GM18951 (cell line): Measurements from ENCODE around the gene UGT2A2.
"Not testable (repeated sequence)": the region's sequence is repeated elsewhere in the genome, so short reads cannot be mapped to it uniquely, and the experiment has no call there.

Experiments used
- POLR2A ChIP-seq: IDR thresholded peaks from 4 replicates; pipeline ENCODE4 v1.6.1; 2011; ENCODE audit warnings: mild to moderate bottlenecking; ENCODE audit not compliant: insufficient read length, insufficient read depth; ENCODE audit errors: extremely low read depth
- in situ Hi-C: fragments of 300-500 bp; cut with MboI; formaldehyde crosslinking; loops from one replicate; pipeline ENCODE4 v1.12.0; 2022; ENCODE audit warnings: low sequenced_read_pairs, mixed read lengths, inconsistent platforms; ENCODE audit not compliant: unreplicated experiment

Gene UGT2A2

GRCh38 chr4:69639542-69639941 is at the start of gene UGT2A2:
TSS of gene UGT2A2 (minus strand) at chr4:69639642. CDS start at chr4:69639640, 2 bp downstream.
- in situ Hi-C loops = no loop called here
- TF ChIP-seq POLR2A = no peak

DNA sequence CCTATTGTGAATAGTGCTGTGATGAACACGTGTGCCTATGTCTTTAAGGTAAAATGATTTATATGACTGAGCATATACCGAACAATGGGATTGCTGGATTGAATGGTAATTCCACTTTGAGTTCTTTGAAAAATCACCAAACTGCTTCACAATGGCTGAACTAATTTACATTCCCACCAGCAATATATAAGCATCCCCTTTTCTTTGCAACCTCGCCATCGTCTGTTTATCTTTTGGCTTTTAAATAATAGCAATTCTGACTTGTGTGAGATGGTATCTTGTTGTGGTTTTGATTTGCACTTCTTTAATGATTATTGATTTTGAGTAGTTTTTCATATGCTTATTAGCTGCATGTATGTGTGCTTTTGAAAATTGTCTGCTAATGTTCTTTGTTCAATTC is 45.4 kb upstream of the UGT2A2 start:
- no peak for TF ChIP-seq POLR2A
- in situ Hi-C loops = loop anchor here (10.0 to 25.0 kb wide), 3 partner anchors 200 to 827 kb away; partner anchors contain the start of genes AMTN and ODAM

DNA sequence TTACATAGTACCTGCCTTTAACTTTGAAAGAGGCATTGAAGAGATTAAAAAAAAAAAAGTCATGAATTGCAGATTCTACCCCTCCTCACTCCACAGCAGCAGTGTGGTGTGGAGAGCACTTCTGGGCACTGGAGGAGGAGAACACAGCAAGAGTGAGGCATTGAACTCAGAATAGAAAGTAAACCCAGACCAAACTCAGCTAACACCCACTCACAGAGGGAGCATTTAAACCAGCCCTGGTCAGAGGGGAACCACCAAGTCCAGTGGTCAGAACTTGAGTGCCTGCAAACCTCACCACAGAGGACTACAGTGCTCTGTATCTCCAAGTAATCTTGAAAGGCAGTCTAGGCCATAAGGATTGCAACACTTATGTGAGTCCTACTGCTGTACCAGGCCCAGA is 29.2 kb upstream of the UGT2A2 start:
- TF ChIP-seq POLR2A = no peak
- in situ Hi-C loops = no loop called here

DNA sequence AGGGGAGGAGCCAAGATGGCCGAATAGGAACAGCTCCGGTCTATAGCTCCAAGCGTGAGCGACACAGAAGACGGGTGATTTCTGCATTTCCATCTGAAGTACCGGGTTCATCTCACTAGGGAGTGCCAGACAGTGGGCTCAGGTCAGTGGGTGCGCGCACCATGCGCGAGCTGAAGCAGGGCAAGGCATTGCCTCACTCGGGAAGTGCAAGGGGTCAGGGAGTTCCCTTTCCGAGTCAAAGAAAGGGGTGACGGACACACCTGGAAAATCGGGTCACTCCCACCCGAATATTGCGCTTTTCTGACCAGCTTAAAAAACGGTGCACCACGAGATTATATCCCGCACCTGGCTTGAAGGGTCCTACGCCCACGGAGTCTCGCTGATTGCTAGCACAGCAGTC is 24.6 kb upstream of the UGT2A2 start:
- in situ Hi-C loops = not testable (repeated sequence)

DNA sequence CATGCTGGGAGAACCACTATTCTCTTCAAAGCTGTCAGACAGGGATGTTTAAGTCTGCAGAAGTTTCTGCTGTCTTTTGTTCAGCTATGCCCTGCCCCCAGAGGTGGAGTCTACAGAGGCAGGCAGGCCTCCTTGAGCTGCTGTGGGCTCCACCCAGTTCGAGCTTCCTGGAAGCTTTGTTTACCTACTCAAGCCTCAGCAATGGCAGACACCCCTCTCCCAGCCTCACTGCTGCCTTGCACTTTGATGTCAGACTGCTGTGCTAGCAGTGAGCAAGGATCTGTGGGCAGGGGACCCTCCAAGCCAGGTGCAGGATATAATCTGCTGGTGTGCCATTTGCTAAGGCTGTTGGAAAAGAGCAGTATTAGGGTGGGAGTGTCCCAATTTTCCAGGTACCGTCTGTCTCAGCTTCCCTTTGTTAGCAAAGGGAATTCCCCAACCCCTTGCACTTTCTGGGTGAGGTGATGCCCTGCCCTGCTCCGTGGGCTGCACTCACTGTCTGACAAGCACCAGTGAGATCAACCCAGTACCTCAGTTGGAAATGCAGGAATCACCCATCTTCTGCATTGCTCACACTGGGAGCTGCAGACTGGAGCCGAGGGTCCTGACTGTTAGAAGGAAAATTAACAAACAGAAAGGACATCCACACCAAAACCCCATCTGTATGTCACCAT is 21.8 kb upstream of the UGT2A2 start:
- in situ Hi-C loops = not testable (repeated sequence)

DNA sequence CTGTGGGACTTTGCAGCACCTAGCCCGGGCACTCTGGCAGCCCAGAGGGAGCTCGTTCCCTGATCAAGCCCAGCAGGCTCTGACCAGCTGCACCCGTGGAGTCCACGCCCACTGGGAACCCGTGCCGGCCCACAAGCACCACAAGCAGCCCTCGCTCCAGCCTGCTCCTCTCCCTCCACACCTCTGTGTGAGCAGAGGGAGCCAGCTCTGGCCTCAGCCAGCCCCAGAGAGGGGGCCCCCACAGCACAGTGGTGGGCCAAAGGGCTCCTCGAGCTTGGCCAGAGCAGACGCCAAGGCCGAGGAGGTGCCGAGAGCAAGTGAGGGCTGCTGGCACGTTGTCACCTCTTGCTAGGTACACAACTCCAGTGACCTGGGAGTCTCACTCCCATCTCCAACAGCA is 18.7 kb upstream of the UGT2A2 start:
- in situ Hi-C loops = no loop called here
- no peak for TF ChIP-seq POLR2A

GRCh38 chr4:69656653-69657158 is 17.3 kb upstream of the UGT2A2 start:
- no peak for TF ChIP-seq POLR2A
- in situ Hi-C loops = no loop called here

DNA sequence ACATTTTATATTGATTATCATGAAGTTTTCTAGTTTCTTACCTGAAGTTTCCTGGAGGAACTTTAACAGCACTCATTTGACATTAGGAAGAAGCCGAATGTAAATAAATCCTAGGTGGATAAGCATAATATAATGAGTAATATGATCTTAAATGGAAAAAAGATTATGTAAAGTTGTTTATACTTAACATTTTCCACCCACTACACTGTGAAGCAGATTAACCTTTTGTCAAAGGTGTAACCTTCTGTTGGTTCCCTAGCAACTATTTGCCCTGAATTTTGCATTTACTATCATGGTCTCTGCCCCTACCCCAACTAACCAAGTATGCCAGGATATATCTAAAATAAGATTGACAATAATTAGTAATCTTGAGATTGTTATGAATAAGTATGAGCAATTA is 13.7 kb upstream of the UGT2A2 start, which contains the start of gene UGT2A1:
Gene UGT2A1 (minus strand): TSS at position 101 of the 400 bp plus-strand sequence. CDS start 5,603 bp downstream, outside the sequence.
- in situ Hi-C loops = no loop called here

DNA sequence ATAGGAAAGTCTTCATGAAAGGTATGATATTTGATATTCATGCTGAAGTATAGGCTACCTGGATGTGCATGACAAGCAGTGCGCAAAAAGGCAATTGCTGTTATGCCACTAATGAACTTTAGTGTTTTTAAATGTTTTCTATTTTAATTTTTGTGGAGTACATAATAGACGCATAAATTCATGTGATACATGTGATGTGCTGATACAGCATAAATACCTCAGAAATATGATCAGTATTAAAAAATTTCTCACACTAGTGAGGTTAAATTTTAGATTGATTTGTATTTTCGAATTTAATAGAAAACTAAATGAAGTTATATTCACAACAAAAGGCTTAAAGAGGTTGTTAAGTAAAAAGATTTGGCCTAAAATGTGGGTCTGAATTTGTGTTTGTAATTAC is 11.4 kb upstream of the UGT2A2 start:
- in situ Hi-C loops = no loop called here

More for the DNA sequence above, 13.7 kb upstream of the UGT2A2 start, which contains the start of gene UGT2A1:
- TF ChIP-seq POLR2A = no peak

DNA sequence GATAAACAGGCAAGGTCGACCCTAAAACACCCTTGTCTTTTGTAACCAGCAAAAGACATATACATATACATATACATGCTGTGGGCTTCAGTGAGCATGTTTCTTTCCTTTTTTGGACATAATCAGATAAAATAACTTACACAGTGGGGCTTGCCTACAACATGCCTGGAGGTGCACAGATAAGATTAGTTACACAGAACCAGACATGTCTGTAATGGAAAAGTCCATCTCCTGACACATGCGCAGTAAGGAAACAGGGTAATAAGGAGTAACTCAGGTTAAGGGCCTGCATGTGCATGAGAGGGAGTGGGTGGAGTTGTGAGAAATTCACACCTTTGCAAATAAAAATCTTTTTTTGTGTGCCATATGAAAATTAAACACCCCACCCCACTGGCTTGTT is 10.2 kb upstream of the UGT2A2 start:
- TF ChIP-seq POLR2A = no peak
- in situ Hi-C loops = no loop called here

More for the DNA sequence above, 11.4 kb upstream of the UGT2A2 start:
- no peak for TF ChIP-seq POLR2A

DNA sequence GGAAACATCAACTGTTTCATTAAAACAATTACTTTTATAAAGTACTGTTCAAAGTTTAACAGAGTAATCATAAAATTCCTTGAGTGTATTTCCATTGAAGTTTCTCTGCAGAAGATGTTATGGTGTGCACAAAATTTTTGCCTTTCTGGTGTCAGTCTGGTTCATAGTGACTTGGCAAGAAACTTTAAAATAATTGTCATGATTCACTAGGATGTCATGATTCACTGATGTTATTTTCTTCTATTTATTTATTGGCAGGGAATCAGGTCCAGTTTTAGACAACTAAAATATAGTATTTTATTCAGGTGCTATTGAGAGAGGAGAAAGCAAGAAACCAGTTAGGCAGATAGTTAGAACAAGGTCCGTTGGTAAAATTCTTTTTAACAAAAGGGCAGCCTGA is 9.8 kb upstream of the UGT2A2 start:
- in situ Hi-C loops = no loop called here
- TF ChIP-seq POLR2A = no peak

GRCh38 chr4:69642961-69643360 is 3.5 kb upstream of the UGT2A2 start:
- in situ Hi-C loops = no loop called here
- no peak for TF ChIP-seq POLR2A

- in situ Hi-C loops = no loop called here
- no peak for TF ChIP-seq POLR2A
Observed at GRCh38 chr4:69640289-69640688, 847 bp upstream of the UGT2A2 start.

DNA sequence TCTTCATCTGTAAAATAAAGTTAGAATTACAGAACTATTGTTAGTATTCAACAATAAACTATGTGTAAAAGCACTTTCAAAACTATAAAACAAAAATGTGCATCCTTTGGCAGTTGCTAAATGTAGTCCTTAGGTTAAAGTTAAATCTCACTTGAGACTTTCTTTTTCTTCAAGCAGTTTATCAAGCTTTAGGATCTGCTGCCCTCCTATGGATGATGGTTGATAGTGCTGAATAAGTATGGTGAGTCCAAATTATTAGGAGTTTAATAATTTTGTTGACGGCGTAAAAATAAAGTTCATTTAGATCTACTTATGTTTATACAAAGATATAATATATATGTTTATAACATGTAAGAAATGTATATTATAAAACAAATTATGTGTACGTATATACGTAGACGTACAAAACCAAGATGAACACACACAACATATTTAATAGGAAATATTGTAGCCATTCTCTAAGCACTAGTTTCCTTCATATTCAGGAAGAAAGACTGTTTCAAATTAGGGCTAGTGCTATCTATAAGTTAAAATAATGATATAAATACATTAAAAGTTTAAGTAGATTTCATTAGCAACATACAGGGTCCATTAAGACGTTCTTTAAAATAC is 22.3 kb downstream of the UGT2A2 start:
- TF ChIP-seq POLR2A = no peak
- in situ Hi-C loops = no loop called here

GRCh38 chr4:69610484-69610883 is 29.0 kb downstream of the UGT2A2 start:
- no peak for TF ChIP-seq POLR2A
- in situ Hi-C loops = no loop called here
